GM12801 (cell line): ENCODE data around the gene DYDC2.

Experiments used
- CTCF ChIP-seq: IDR thresholded peaks from one replicate; pipeline ENCODE4 v1.5.1; 2011; ENCODE audit warnings: control low read depth; ENCODE audit not compliant: insufficient read length; ENCODE audit errors: extremely low read depth

Gene DYDC2

GRCh38 chr10:80408242-80409101 lies 51.9 kb downstream of the DYDC2 start, which contains the start of gene PRXL2A:
PRXL2A (plus strand) TSS chr10:80408551; CDS start chr10:80420468, 11,917 bp downstream.
- TF ChIP-seq CTCF: no peak

GRCh38 chr10:80409121-80409520 lies 52.5 kb downstream of the DYDC2 start:
- TF ChIP-seq CTCF: no peak

GRCh38 chr10:80410122-80410521 lies 53.5 kb downstream of the DYDC2 start:
- no peak for TF ChIP-seq CTCF

- no peak for TF ChIP-seq CTCF
Measured at GRCh38 chr10:80410578-80411145, 54.1 kb downstream of the DYDC2 start.

GRCh38 chr10:80411267-80411668 lies 54.7 kb downstream of the DYDC2 start:
- no peak for TF ChIP-seq CTCF

GRCh38 chr10:80411681-80412220 lies 55.2 kb downstream of the DYDC2 start:
- TF ChIP-seq CTCF: no peak

GRCh38 chr10:80412486-80412885 lies 55.9 kb downstream of the DYDC2 start:
- no peak for TF ChIP-seq CTCF
